Esophagus squamous epithelium (tissue), 5 donors: ENCODE data around the gene PTDSS2. TPM values are rescaled to one million over a fixed set of nuclear protein-coding genes. Genes with fewer than 3 reads are reported as not detected.
A peak's percentile ranks its signal among the peaks of the same experiment; 100 is the strongest.

Source experiments
- DNase-seq: peaks from one replicate; lab custom pipeline; 2025; lab: John Stamatoyannopoulos, UW
- H3K27ac ChIP-seq, 4 donors: fragments of 200-600 bp; sonication (generic); one replicate each; pipeline ENCODE4 v1.5.1; 2016 to 2019; ENCODE audit warnings: mild to moderate bottlenecking in 1 of 4
- H3K27me3 ChIP-seq, 4 donors: fragments of 200-600 bp; sonication (generic); 1 replicate in 3 of 4; 2 replicates in 1 of 4; pipeline versions ENCODE4 v1.5.1 to v1.6.0; 2017 to 2021; ENCODE audit warnings: antibody characterized with exemption in 1 of 4
- H3K36me3 ChIP-seq, 3 donors: fragments of 200-600 bp; sonication (generic); one replicate each; pipeline ENCODE4 v1.5.1; 2016 to 2019
- H3K4me1 ChIP-seq, 3 donors: fragments of 200-600 bp; sonication (generic); one replicate each; pipeline ENCODE4 v1.5.1; 2017 to 2019
- H3K4me3 ChIP-seq, 4 donors: fragments of 200-600 bp; sonication (generic); 1 replicate in 3 of 4; 2 replicates in 1 of 4; pipeline ENCODE4 v1.5.1; 2016 to 2019; ENCODE audit warnings: mild to moderate bottlenecking in 2 of 4, moderate library complexity in 1 of 4
- H3K9me3 ChIP-seq, 3 donors: fragments of 200-600 bp; sonication (generic); one replicate each; pipeline ENCODE4 v1.5.1; 2016 to 2019
- CTCF ChIP-seq, 6 experiments: fragments of 450-650 bp in 4 of 6; fragments of 200-600 bp in 2 of 6; sonication (generic) in 2 of 6; IDR thresholded peaks; one replicate each; pipeline ENCODE4 v1.5.1; 2016 to 2019; ENCODE audit warnings: antibody characterized with exemption in 6 of 6, mild to moderate bottlenecking in 4 of 6, moderate library complexity in 4 of 6
- POLR2A ChIP-seq, 4 donors: fragments of 450-650 bp; IDR thresholded peaks; one replicate each; pipeline ENCODE4 v1.6.1; 2017; ENCODE audit warnings: antibody characterized with exemption in 4 of 4, mild to moderate bottlenecking in 4 of 4, moderate library complexity in 3 of 4
- WGBS, 2 donors: methylation state at CpG; one replicate each; pipeline ENCODE4 v1.1.5; 2018; 5-methylcytosine and 5-hydroxymethylcytosine counted together
- intact Hi-C: fragments of 100-400 bp; cut with DNase I; formaldehyde crosslinking; loops from one replicate; pipeline ENCODE4 v1.15.0; 2022
- total RNA-seq, 4 donors: library from RNA; depleted of rRNA; stranded (reverse); fragments of >200 nt; gene quantifications; one replicate each; pipeline ENCODE4 v1.1.0, GENCODE V29; 2016
- donor health status: DM: yes; HTN: yes; CAD: no.

The PTDSS2 gene
- total RNA-seq, 4 donors from 2014 or later = 15.8 to 34.3 (median 22.8) TPM

GRCh38 chr11:443542-444199, 6.4 kb upstream of the PTDSS2 start:
- H3K4me1 ChIP-seq = peaks cover 13 to 79% (median 27%) of the 10 kb centered on the region in 3 donors
- H3K9me3 ChIP-seq = no peaks in the 10 kb centered on the region
- H3K27ac ChIP-seq = peak overlapping the region in 1 of 4 donors; percentile 29
- no peak for DNase-seq
- intact Hi-C loops = no loop called here
- TF ChIP-seq CTCF (IDR thresholded peaks at IDR 0.05) (no peak), POLR2A (IDR thresholded peaks at IDR 0.05) (no peak)
- H3K36me3 ChIP-seq = no peaks in the 10 kb centered on the region
- H3K4me3 ChIP-seq = no peak overlapping the region
- WGBS, 2 donors = 62 to 68% methylated on average over 12 of the region's 16 CpGs
- H3K27me3 ChIP-seq = peaks cover 0 to 27% (median 0%) of the 10 kb centered on the region in 4 donors

GRCh38 chr11:444396-445144, 5.5 kb upstream of the PTDSS2 start:
- TF ChIP-seq CTCF (IDR thresholded peaks at IDR 0.05) (no peak), POLR2A (IDR thresholded peaks at IDR 0.05) (no peak)
- DNase-seq = no peak
- H3K27me3 ChIP-seq = peaks cover 0 to 27% (median 0%) of the 10 kb centered on the region in 4 donors
- 22 to 32% methylated on average over 7 to 12 of the region's 12 CpGs for WGBS, 2 donors
- H3K27ac ChIP-seq = peak overlapping the region in 3 of 4 donors; percentile 29 to 52 (median 51)
- H3K9me3 ChIP-seq = no peaks in the 10 kb centered on the region
- peaks cover 19 to 86% (median 36%) of the 10 kb centered on the region in 3 donors for H3K4me1 ChIP-seq
- intact Hi-C loops = loop anchor here (5.0 kb wide), 1 partner anchor 73 kb away; no protein-coding TSS in a partner anchor
- no peaks in the 10 kb centered on the region for H3K36me3 ChIP-seq
- H3K4me3 ChIP-seq = no peak overlapping the region

- Histone ChIP-seq H3K4me3 (no peak overlapping the region), H3K27me3 (peaks cover 0 to 21% (median 0%) of the 10 kb centered on the region in 4 donors), H3K9me3 (no peaks in the 10 kb centered on the region), H3K36me3 (no peaks in the 10 kb centered on the region), H3K27ac (peak overlapping the region in 3 of 4 donors; percentile 26 to 95 (median 95)), H3K4me1 (peaks cover 23 to 84% (median 33%) of the 10 kb centered on the region in 3 donors)
- no peak for TF ChIP-seq CTCF (IDR thresholded peaks at IDR 0.05)
- no peak for TF ChIP-seq POLR2A (IDR thresholded peaks at IDR 0.05)
- intact Hi-C loops = loop anchor here (5.0 kb wide), 1 partner anchor 71 kb away; no protein-coding TSS in a partner anchor
- 68 to 77% methylated on average over 7 to 12 of the region's 20 CpGs for WGBS, 2 donors
- no peak for DNase-seq
Measured at GRCh38 chr11:445765-446588, 4.1 kb upstream of the PTDSS2 start.

GRCh38 chr11:446891-447290, 3.2 kb upstream of the PTDSS2 start:
- TF ChIP-seq POLR2A (IDR thresholded peaks at IDR 0.05) (no peak), CTCF (IDR thresholded peaks at IDR 0.05) (no peak)
- Histone ChIP-seq H3K9me3 (no peaks in the 10 kb centered on the region), H3K27me3 (peaks cover 0 to 12% (median 0%) of the 10 kb centered on the region in 4 donors), H3K4me1 (peaks cover 24 to 84% (median 33%) of the 10 kb centered on the region in 3 donors), H3K4me3 (no peak overlapping the region), H3K27ac (peak overlapping the region in 3 of 4 donors; percentile 26 to 95 (median 95)), H3K36me3 (peaks cover 0 to under 1% (median 0%) of the 10 kb centered on the region in 3 donors)
- no peak for DNase-seq
- intact Hi-C loops = loop anchor here (5.0 kb wide), 1 partner anchor 70 kb away; no protein-coding TSS in a partner anchor
- 71 to 83% methylated on average over 1 to 2 of the region's 7 CpGs for WGBS, 2 donors
